Natural killer cell (primary cell): ENCODE data around the gene CCDC138. TPM values are rescaled to one million over a fixed set of nuclear protein-coding genes. Genes with fewer than 3 reads are reported as not detected.

Experiments
- ATAC-seq, 3 donors: fragments of 150-1000 bp in 2 of 3; fragments of 200-7000 bp in 1 of 3; cut with Tn5 transposase; 1 replicate in 1 of 3; 2 replicates in 2 of 3; pipeline ENCODE4 v1.10.0; 2021; ENCODE audit warnings: mild to moderate bottlenecking in 2 of 3, moderate library complexity in 2 of 3
- DNase-seq, 2 donors: peaks; one replicate each; pipeline versions ENCODE4 v3.0.0 to v3.0.0-alpha.2; 2013 to 2021; ENCODE audit warnings: mixed read lengths in 1 of 2
- H3K27ac ChIP-seq: one replicate; pipeline ENCODE4 v1.5.1; 2013; ENCODE audit warnings: mild to moderate bottlenecking, low read length
- H3K27me3 ChIP-seq: one replicate; pipeline ENCODE4 v1.6.1; 2013; ENCODE audit warnings: low read length; ENCODE audit not compliant: control insufficient read depth, insufficient read depth
- H3K36me3 ChIP-seq: one replicate; pipeline ENCODE4 v1.6.1; 2013; ENCODE audit warnings: low read length; ENCODE audit not compliant: control insufficient read depth, insufficient read depth
- H3K4me1 ChIP-seq: one replicate; pipeline ENCODE4 v1.6.1; 2013; ENCODE audit warnings: low read length; ENCODE audit not compliant: control insufficient read depth, insufficient read depth
- H3K4me3 ChIP-seq: one replicate; pipeline ENCODE4 v1.5.1; 2013; ENCODE audit warnings: low read length
- H3K9me3 ChIP-seq: one replicate; pipeline ENCODE4 v1.6.1; 2013; ENCODE audit warnings: low read length; ENCODE audit not compliant: control insufficient read depth, insufficient read depth
- H3K27ac Mint-ChIP-seq, 2 donors: one replicate each; pipeline ENCODE4 v1.8.0; 2022; ENCODE audit warnings: mild to moderate bottlenecking in 2 of 2, mixed read lengths in 2 of 2, moderate library complexity in 1 of 2
- H3K27me3 Mint-ChIP-seq, 2 donors: one replicate each; pipeline ENCODE4 v1.8.0; 2022; ENCODE audit warnings: low read depth in 2 of 2, mixed read lengths in 2 of 2
- H3K36me3 Mint-ChIP-seq: one replicate; pipeline ENCODE4 v1.8.0; 2022; ENCODE audit warnings: mixed read lengths
- H3K4me1 Mint-ChIP-seq, 2 donors: one replicate each; pipeline ENCODE4 v1.8.0; 2022; ENCODE audit warnings: mixed read lengths in 2 of 2
- H3K4me3 Mint-ChIP-seq: one replicate; pipeline ENCODE4 v1.8.0; 2022; ENCODE audit warnings: mild to moderate bottlenecking, moderate library complexity, mixed read lengths
- H3K9me3 Mint-ChIP-seq, 2 donors: one replicate each; pipeline ENCODE4 v1.8.0; 2022; ENCODE audit warnings: mixed read lengths in 2 of 2
- WGBS: methylation state at CpG from one replicate; pipeline ENCODE4 v1.1.7; 2013; ENCODE audit warnings: missing lambda C conversion rate; ENCODE audit not compliant: insufficient coverage; 5-methylcytosine and 5-hydroxymethylcytosine counted together
- intact Hi-C: fragments of 100-400 bp; cut with micrococcal nuclease; formaldehyde crosslinking; loops from one replicate; pipeline ENCODE4 v1.14.2; 2022
- total RNA-seq, 4 donors: library from RNA; stranded (reverse); fragments of 120-200 nt in 1 of 4; gene quantifications; one replicate each; pipeline versions ENCODE4 v1.2.3 to v1.2.4, GENCODE V29; 2013 to 2022
- TF ChIP-seq, protein P1 (sequence below): fragments of 200-600 bp; IDR thresholded peaks from one replicate; pipeline ENCODE4 v1.8.0; 2022; ENCODE audit warnings: antibody characterized with exemption

The CCDC138 gene
- total RNA-seq, 3 donors from 2014 or later (not counting 1 experiment from before 2014, with no cell fraction given) = 3.8 to 9.3 (median 5.6) TPM

DNA sequence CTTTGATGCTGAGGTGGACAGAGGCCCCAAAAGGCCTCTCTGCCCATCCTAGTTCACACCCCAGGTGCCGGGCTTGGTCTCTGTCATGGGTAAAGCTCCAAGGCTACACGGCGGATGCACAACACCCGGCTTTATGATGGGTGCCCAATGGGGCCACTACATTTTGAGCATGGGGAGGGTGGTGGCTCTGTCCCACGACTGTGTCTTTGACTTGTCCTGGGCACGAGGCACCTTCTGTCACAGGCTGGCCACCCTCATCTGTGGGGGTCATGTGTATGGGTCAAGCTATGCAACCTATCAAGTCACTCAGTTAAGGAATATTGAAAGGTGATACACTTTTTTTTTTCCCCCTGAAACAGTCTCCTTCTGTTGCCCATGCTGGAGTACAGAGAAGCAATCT lies 138.7 kb downstream of the CCDC138 start:
- peaks cover 0 to 3% of the 10 kb centered on the region in 2 donors for H3K27me3 Mint-ChIP-seq
- intact Hi-C loops = loop anchor here (5.0 kb wide), 1 partner anchor 422 kb away; no protein-coding TSS in a partner anchor
- Histone ChIP-seq H3K27me3 (no peaks in the 10 kb centered on the region), H3K9me3 (no peaks in the 10 kb centered on the region), H3K36me3 (no peaks in the 10 kb centered on the region), H3K27ac (no peak overlapping the region), H3K4me1 (no peaks in the 10 kb centered on the region), H3K4me3 (no peak overlapping the region)
- TF ChIP-seq, protein P1, sequence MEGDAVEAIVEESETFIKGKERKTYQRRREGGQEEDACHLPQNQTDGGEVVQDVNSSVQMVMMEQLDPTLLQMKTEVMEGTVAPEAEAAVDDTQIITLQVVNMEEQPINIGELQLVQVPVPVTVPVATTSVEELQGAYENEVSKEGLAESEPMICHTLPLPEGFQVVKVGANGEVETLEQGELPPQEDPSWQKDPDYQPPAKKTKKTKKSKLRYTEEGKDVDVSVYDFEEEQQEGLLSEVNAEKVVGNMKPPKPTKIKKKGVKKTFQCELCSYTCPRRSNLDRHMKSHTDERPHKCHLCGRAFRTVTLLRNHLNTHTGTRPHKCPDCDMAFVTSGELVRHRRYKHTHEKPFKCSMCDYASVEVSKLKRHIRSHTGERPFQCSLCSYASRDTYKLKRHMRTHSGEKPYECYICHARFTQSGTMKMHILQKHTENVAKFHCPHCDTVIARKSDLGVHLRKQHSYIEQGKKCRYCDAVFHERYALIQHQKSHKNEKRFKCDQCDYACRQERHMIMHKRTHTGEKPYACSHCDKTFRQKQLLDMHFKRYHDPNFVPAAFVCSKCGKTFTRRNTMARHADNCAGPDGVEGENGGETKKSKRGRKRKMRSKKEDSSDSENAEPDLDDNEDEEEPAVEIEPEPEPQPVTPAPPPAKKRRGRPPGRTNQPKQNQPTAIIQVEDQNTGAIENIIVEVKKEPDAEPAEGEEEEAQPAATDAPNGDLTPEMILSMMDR = no peak
- H3K4me3 Mint-ChIP-seq = no peak overlapping the region
- H3K4me1 Mint-ChIP-seq = no peaks in the 10 kb centered on the region
- no peak overlapping the region for H3K27ac Mint-ChIP-seq
- H3K36me3 Mint-ChIP-seq = no peaks in the 10 kb centered on the region
- no peaks in the 10 kb centered on the region for H3K9me3 Mint-ChIP-seq
- WGBS = 94% methylated on average over 6 of the region's 6 CpGs
- DNase-seq (no peak), ATAC-seq (no peak)

DNA sequence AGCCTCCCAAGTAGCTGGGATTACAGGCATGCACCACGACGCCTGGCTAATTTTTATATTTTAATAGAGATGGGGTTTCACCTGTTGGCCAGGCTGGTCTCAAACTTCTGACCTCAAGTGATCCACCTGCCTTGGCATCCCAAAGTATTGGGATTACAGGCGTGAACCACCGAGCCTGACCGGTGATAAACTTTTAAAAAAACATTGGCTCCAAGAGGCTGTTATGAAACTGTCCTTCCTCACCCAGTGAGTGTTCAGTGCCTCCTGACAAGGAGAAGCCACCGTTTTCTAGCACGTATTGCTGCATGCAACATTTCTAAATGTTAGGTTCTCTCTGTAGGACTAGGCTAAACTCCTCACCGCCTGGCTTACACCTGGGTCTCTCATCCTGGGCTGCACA lies 139.2 kb downstream of the CCDC138 start:
- no peak overlapping the region for H3K27ac ChIP-seq
- no peaks in the 10 kb centered on the region for H3K27me3 ChIP-seq
- H3K4me3 ChIP-seq = no peak overlapping the region
- Mint-ChIP-seq H3K27me3 (peaks cover 0 to 3% of the 10 kb centered on the region in 2 donors), H3K36me3 (no peaks in the 10 kb centered on the region), H3K4me1 (no peaks in the 10 kb centered on the region), H3K4me3 (no peak overlapping the region), H3K27ac (no peak overlapping the region), H3K9me3 (no peaks in the 10 kb centered on the region)
- H3K9me3 ChIP-seq = no peaks in the 10 kb centered on the region
- TF ChIP-seq, protein P1 = no peak
- H3K4me1 ChIP-seq = no peaks in the 10 kb centered on the region
- WGBS = 91% methylated on average over 8 of the region's 8 CpGs
- intact Hi-C loops = loop anchor here (5.0 kb wide), 1 partner anchor 422 kb away; no protein-coding TSS in a partner anchor
- DNase-seq (no peak), ATAC-seq (no peak)
- H3K36me3 ChIP-seq = no peaks in the 10 kb centered on the region

Other genes with a start within 250 kb of the CCDC138 start
- gene RANBP2, start 67.3 kb upstream of the CCDC138 start, total RNA-seq = 100 to 1,000 TPM; 105 to 134 (median 107) TPM
- under 1 TPM in 2 of 3 donors, not detected in 1; 0.11 to 0.23 TPM for gene EDAR, start 202.4 kb downstream of the CCDC138 start, total RNA-seq